ENCODE measurements around the gene TGFBR2. TPM values are rescaled to one million over a fixed set of nuclear protein-coding genes. Genes with fewer than 3 reads are reported as not detected.

TGFBR2 gene
- total and polyA plus RNA-seq, 2 experiments from 2014 or later = 42.2 to 52.8 TPM

DNA sequence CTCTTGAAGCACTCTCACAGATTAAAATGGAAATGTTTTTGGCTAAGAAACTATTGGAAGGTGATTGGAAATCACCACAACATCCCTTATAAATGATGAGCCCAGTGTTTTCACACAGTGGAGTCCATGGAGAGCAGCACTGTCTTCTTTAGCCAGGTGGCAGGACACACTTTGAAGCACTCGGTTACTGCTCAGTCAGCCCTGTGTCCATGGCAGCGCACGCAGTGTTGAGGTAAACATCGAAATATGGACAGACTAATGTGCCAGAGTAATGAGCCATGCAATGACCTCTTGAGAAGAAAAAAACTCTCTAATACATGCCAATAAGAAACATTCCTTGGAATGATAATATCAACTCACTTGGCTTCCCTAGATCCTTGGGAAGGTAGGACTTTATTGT is 66.6 kb downstream of the TGFBR2 start:
- no peak overlapping the region for H3K4me3 ChIP-seq
- TF ChIP-seq EZH2phosphoT487 (IDR thresholded peaks at IDR 0.05; ENCODE audit: low read depth, severe bottlenecking, unreplicated experiment) = no peak
- TF ChIP-seq EZH2 (IDR thresholded peaks at IDR 0.05; ENCODE audit: borderline replicate concordance) = no peak
- TF ChIP-seq CTCF (IDR thresholded peaks at IDR 0.05; ENCODE audit: poor library complexity) = no peak
- no peak for DNase-seq (ENCODE audit: low spot score)
- H3K9me3 ChIP-seq (ENCODE audit: low read depth) = no peaks in the 10 kb centered on the region
- peaks cover 16% of the 10 kb centered on the region for H3K79me2 ChIP-seq
- no peak overlapping the region for H3K27ac ChIP-seq
- WGBS (ENCODE audit: low lambda C conversion rate, missing lambda C conversion rate) = 98% methylated on average over 4 of the region's 4 CpGs
- no peaks in the 10 kb centered on the region for H3K27me3 ChIP-seq
- H3K4me1 ChIP-seq (ENCODE audit: insufficient read depth) = no peaks in the 10 kb centered on the region
- H3K9me2 ChIP-seq (replicated peaks; ENCODE audit: insufficient read depth) = no peaks in the 10 kb centered on the region
- H3K36me3 ChIP-seq (replicated peaks; ENCODE audit: insufficient read depth, low read depth) = no peaks in the 10 kb centered on the region
- H3K4me2 ChIP-seq = no peak overlapping the region
- H2AFZ ChIP-seq = no peak overlapping the region
- no peaks in the 10 kb centered on the region for H4K20me1 ChIP-seq (ENCODE audit: insufficient read depth, poor library complexity, severe bottlenecking)

GRCh38 chr3:30673425-30674341 is 67.3 kb downstream of the TGFBR2 start:
- Histone ChIP-seq H3K27ac (no peak overlapping the region), H3K9me3 (ENCODE audit: low read depth) (no peaks in the 10 kb centered on the region), H2AFZ (no peak overlapping the region), H3K27me3 (no peaks in the 10 kb centered on the region), H3K36me3 (replicated peaks; ENCODE audit: insufficient read depth, low read depth) (no peaks in the 10 kb centered on the region), H4K20me1 (ENCODE audit: insufficient read depth, poor library complexity, severe bottlenecking) (no peaks in the 10 kb centered on the region), H3K4me3 (no peak overlapping the region), H3K4me1 (ENCODE audit: insufficient read depth) (no peaks in the 10 kb centered on the region), H3K79me2 (peaks cover 16% of the 10 kb centered on the region), H3K9me2 (replicated peaks; ENCODE audit: insufficient read depth) (no peaks in the 10 kb centered on the region), H3K4me2 (no peak overlapping the region)
- TF ChIP-seq EZH2phosphoT487 (IDR thresholded peaks at IDR 0.05; ENCODE audit: low read depth, severe bottlenecking, unreplicated experiment) = no peak
- no peak for TF ChIP-seq CTCF (IDR thresholded peaks at IDR 0.05; ENCODE audit: poor library complexity)
- TF ChIP-seq EZH2 (IDR thresholded peaks at IDR 0.05; ENCODE audit: borderline replicate concordance) = no peak
- no peak for DNase-seq (ENCODE audit: low spot score)
- 90% methylated on average over 6 of the region's 6 CpGs for WGBS (ENCODE audit: low lambda C conversion rate, missing lambda C conversion rate)

- no peaks in the 10 kb centered on the region for H3K4me1 ChIP-seq (ENCODE audit: insufficient read depth)
- H3K36me3 ChIP-seq (replicated peaks; ENCODE audit: insufficient read depth, low read depth) = no peaks in the 10 kb centered on the region
- WGBS (ENCODE audit: low lambda C conversion rate, missing lambda C conversion rate) = 96% methylated on average over 2 of the region's 2 CpGs
- no peak for TF ChIP-seq EZH2phosphoT487 (IDR thresholded peaks at IDR 0.05; ENCODE audit: low read depth, severe bottlenecking, unreplicated experiment)
- no peak for TF ChIP-seq EZH2 (IDR thresholded peaks at IDR 0.05; ENCODE audit: borderline replicate concordance)
- no peak for TF ChIP-seq CTCF (IDR thresholded peaks at IDR 0.05; ENCODE audit: poor library complexity)
- no peak overlapping the region for H3K4me3 ChIP-seq
- H3K9me3 ChIP-seq (ENCODE audit: low read depth) = no peaks in the 10 kb centered on the region
- H3K4me2 ChIP-seq = no peak overlapping the region
- H2AFZ ChIP-seq = no peak overlapping the region
- DNase-seq (ENCODE audit: low spot score) = no peak
- no peaks in the 10 kb centered on the region for H3K9me2 ChIP-seq (replicated peaks; ENCODE audit: insufficient read depth)
- H3K79me2 ChIP-seq = peaks cover 19% of the 10 kb centered on the region
- no peaks in the 10 kb centered on the region for H4K20me1 ChIP-seq (ENCODE audit: insufficient read depth, poor library complexity, severe bottlenecking)
- no peaks in the 10 kb centered on the region for H3K27me3 ChIP-seq
- H3K27ac ChIP-seq = no peak overlapping the region
Measured at GRCh38 chr3:30675006-30675405, 68.6 kb downstream of the TGFBR2 start.
